Neutrophil (primary cell): Measurements from ENCODE around the gene WNK4.

ENCODE experiments used
- H3K27ac ChIP-seq: fragments of 200-600 bp; sonication (generic); 2 replicates; pipeline ENCODE4 v1.5.1; 2016; ENCODE audit warnings: mild to moderate bottlenecking, moderate library complexity
- H3K27me3 ChIP-seq: fragments of 200-600 bp; sonication (generic); 2 replicates; pipeline ENCODE4 v1.6.0; 2016; ENCODE audit warnings: mild to moderate bottlenecking
- H3K36me3 ChIP-seq: fragments of 200-600 bp; sonication (generic); 2 replicates; pipeline ENCODE4 v1.5.1; 2017
- H3K4me1 ChIP-seq, 2 experiments: fragments of 200-600 bp in 1 of 2; sonication (generic) in 1 of 2; 1 replicate in 1 of 2; 2 replicates in 1 of 2; pipeline versions ENCODE4 v1.5.1 to v1.6.1; 2013 to 2016; ENCODE audit warnings: low read depth in 1 of 2, low read length in 1 of 2, mild to moderate bottlenecking in 1 of 2, moderate library complexity in 1 of 2; ENCODE audit not compliant: control insufficient read depth in 1 of 2, insufficient read depth in 1 of 2
- H3K4me3 ChIP-seq, 2 experiments: fragments of 200-600 bp in 1 of 2; sonication (generic) in 1 of 2; 1 replicate in 1 of 2; 2 replicates in 1 of 2; pipeline ENCODE4 v1.5.1; 2013 to 2016; ENCODE audit warnings: low read depth in 1 of 2, low read length in 1 of 2, mild to moderate bottlenecking in 1 of 2, moderate library complexity in 1 of 2
- H3K9me3 ChIP-seq: fragments of 200-600 bp; sonication (generic); 2 replicates; pipeline ENCODE4 v1.5.1; 2016
- TF ChIP-seq, protein P1 (sequence below): fragments of 200-600 bp; sonication (generic); IDR thresholded peaks from 2 replicates; pipeline ENCODE4 v1.5.1; 2016; ENCODE audit warnings: antibody characterized with exemption

WNK4 gene

DNA sequence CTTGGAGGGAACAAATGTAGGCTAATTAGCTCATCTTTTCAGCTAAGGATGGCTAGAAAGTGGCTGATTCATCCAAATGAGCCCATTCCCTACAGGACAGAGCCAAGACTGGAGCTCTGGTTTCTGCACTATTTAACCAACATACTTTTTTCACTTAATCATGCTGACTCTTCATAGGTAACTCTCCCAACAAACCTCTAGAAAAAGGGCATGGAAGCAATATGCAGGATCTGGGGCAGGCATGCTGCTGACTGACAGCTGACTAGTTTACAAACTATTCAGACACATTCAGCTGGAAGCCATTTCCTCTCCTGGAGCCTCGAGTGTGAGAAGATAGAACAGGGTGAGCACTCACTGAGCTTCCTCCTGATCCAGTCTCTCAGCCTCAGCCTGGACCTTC is 37.5 kb downstream of the WNK4 start:
- H3K36me3 ChIP-seq = peaks cover 95% of the 10 kb centered on the region
- peaks cover 0 to 1% of the 10 kb centered on the region in 2 experiments for H3K4me1 ChIP-seq
- H3K9me3 ChIP-seq = no peaks in the 10 kb centered on the region
- H3K4me3 ChIP-seq = no peak overlapping the region
- no peak overlapping the region for H3K27ac ChIP-seq
- no peaks in the 10 kb centered on the region for H3K27me3 ChIP-seq
- TF ChIP-seq, protein P1, sequence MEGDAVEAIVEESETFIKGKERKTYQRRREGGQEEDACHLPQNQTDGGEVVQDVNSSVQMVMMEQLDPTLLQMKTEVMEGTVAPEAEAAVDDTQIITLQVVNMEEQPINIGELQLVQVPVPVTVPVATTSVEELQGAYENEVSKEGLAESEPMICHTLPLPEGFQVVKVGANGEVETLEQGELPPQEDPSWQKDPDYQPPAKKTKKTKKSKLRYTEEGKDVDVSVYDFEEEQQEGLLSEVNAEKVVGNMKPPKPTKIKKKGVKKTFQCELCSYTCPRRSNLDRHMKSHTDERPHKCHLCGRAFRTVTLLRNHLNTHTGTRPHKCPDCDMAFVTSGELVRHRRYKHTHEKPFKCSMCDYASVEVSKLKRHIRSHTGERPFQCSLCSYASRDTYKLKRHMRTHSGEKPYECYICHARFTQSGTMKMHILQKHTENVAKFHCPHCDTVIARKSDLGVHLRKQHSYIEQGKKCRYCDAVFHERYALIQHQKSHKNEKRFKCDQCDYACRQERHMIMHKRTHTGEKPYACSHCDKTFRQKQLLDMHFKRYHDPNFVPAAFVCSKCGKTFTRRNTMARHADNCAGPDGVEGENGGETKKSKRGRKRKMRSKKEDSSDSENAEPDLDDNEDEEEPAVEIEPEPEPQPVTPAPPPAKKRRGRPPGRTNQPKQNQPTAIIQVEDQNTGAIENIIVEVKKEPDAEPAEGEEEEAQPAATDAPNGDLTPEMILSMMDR = no peak

DNA sequence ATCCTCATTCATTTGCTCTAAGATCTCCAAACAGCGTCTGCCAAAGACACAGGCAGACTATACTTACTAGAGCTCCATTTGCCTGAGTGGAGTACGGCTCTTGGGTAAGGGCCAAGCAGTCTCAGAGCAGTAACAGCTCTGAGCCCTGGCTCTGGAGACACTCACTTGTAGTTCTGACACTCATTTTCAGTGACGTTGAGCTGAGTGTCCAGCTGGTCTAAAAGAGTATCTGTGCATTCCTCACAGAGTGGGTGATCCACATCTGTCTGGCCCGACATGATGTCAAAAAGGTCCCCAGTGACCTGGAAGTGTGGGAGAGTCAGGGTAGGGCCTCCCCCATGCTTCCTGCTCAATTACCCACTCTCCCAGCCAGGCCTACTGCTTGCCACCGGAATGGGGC is 38.0 kb downstream of the WNK4 start:
- Histone ChIP-seq H3K9me3 (no peaks in the 10 kb centered on the region), H3K36me3 (peaks cover 90% of the 10 kb centered on the region), H3K27me3 (no peaks in the 10 kb centered on the region), H3K27ac (no peak overlapping the region), H3K4me1 (peaks cover 3 to 7% of the 10 kb centered on the region in 2 experiments), H3K4me3 (no peak overlapping the region)
- TF ChIP-seq, protein P1 = no peak

DNA sequence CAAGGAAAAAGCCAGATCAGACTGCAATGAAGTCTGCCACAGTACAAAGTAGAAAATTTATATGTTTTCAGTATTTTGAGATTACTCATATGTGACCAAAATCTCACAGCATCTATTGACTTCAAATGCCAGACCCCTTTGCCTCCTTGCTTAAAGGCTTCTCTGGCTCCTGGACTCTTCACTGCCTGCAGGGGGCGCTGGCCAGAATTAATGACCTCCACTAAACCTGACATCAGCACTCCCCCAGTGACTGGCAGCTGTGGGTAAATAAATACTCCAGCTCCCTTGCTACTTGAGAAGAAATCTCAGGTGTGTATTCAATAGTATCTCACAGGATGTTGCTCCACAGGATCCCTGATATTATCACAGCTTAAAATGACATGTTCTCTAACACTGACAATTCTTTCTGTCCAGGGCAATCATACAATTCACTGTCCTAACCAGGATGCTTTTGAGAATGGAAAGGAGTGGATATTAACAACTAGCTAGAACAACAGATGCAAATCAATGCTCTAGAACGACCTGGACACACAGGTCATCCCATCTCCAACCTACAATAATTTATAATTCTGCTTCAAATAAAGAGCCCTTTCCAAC is 39.6 kb downstream of the WNK4 start:
- no peak overlapping the region for H3K4me3 ChIP-seq
- H3K27me3 ChIP-seq = no peaks in the 10 kb centered on the region
- TF ChIP-seq, protein P1 = peak; percentile 63
- H3K4me1 ChIP-seq = peaks cover 11 to 16% of the 10 kb centered on the region in 2 experiments
- no peaks in the 10 kb centered on the region for H3K9me3 ChIP-seq
- peaks cover 73% of the 10 kb centered on the region for H3K36me3 ChIP-seq
- no peak overlapping the region for H3K27ac ChIP-seq

DNA sequence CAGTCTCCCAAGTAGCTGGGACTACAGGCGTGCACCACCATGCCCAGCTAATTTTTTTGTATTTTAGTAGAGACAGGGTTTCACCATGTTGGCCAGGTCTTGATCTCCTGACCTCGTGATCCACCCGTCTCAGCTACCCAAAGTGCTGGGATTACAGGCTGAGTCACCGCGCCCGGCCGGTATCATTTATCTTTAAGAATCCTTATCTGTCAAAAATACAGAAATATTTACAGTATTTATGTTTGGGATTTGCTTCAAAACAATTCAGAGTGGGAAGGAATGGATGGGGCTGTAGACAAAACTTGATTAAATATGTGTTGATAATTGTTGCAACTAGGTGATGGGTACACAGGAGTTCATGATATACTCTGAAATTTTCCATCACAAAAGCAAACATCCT is 40.8 kb downstream of the WNK4 start:
- Histone ChIP-seq H3K27ac (no peak overlapping the region), H3K9me3 (no peaks in the 10 kb centered on the region), H3K27me3 (no peaks in the 10 kb centered on the region), H3K36me3 (peaks cover 62% of the 10 kb centered on the region), H3K4me1 (peaks cover 11 to 16% of the 10 kb centered on the region in 2 experiments), H3K4me3 (no peak overlapping the region)
- TF ChIP-seq, protein P1 = no peak

DNA sequence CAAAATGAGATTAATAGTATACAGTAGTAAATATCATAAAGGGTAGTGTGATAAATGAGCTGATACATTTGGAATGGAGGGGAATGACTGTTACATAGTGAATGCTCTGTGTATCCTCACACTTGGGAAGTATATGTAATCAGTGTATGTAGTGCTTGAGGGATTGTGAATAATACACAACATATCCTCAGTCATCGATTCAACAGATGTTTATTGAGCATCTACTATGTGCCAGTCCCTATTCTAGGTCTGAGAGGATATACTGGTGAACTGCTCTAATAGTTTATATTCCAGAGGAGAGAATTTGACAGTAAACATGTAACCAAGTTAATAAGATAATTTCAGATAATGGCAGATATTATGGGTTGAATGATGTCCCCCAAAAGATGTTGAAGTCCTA is 47.1 kb downstream of the WNK4 start:
- TF ChIP-seq, protein P1 = no peak
- Histone ChIP-seq H3K27ac (no peak overlapping the region), H3K4me1 (peaks cover 13 to 17% of the 10 kb centered on the region in 2 experiments)

More for the DNA sequence above, 47.1 kb downstream of the WNK4 start:
- Histone ChIP-seq H3K9me3 (no peaks in the 10 kb centered on the region), H3K4me3 (no peak overlapping the region), H3K27me3 (peaks cover 24% of the 10 kb centered on the region), H3K36me3 (no peaks in the 10 kb centered on the region)
